Kidney (tissue), 14 donors: ENCODE data around the gene RBAK. TPM values are rescaled to one million over a fixed set of nuclear protein-coding genes. Genes with fewer than 3 reads are reported as not detected.
"Not testable (repeated sequence)": the region's sequence is repeated elsewhere in the genome, so short reads cannot be mapped to it uniquely, and the experiment has no call there.

Experiments
- DNase-seq, 5 donors: peaks; one replicate each; pipeline ENCODE4 v3.0.0-alpha.2; 2013 to 2020
- FAIRE-seq: peaks from 2 replicates; lab custom pipeline; 2012; peaks lifted over from hg19 to GRCh38; lab: Jason Lieb, UNC
- H3K27ac ChIP-seq, 2 donors: one replicate each; pipeline ENCODE4 v1.7.0; 2013; ENCODE audit warnings: low read depth in 2 of 2, low read length in 2 of 2, inconsistent platforms in 1 of 2
- H3K27me3 ChIP-seq: one replicate; pipeline ENCODE4 v1.7.1; 2013; ENCODE audit warnings: low read length, inconsistent platforms; ENCODE audit not compliant: control insufficient read depth, insufficient read depth
- H3K36me3 ChIP-seq, 3 donors: one replicate each; pipeline versions ENCODE4 v1.7.0 to v1.7.1; 2013; ENCODE audit warnings: low read length in 3 of 3, control low read depth in 1 of 3, inconsistent platforms in 1 of 3; ENCODE audit not compliant: insufficient read depth in 3 of 3, control insufficient read depth in 2 of 3
- H3K4me1 ChIP-seq, 3 donors: one replicate each; pipeline versions ENCODE4 v1.7.0 to v1.7.1; 2013; ENCODE audit warnings: low read length in 3 of 3, inconsistent platforms in 1 of 3, low read depth in 1 of 3; ENCODE audit not compliant: control insufficient read depth in 2 of 3, insufficient read depth in 2 of 3
- H3K4me3 ChIP-seq, 3 donors: one replicate each; pipeline versions ENCODE4 v1.7.0 to v1.8.1; 2013; ENCODE audit warnings: low read length in 3 of 3, control low read depth in 1 of 3, inconsistent platforms in 1 of 3
- H3K9ac ChIP-seq, 3 donors: one replicate each; pipeline versions ENCODE4 v1.7.0 to v1.7.1; 2013; ENCODE audit warnings: low read length in 3 of 3, control low read depth in 1 of 3, inconsistent platforms in 1 of 3
- H3K9me3 ChIP-seq, 3 donors: one replicate each; pipeline versions ENCODE4 v1.7.0 to v1.7.1; 2013; ENCODE audit warnings: low read length in 3 of 3, control low read depth in 1 of 3, inconsistent platforms in 1 of 3; ENCODE audit not compliant: control insufficient read depth in 2 of 3, insufficient read depth in 1 of 3
- CTCF ChIP-seq: IDR thresholded peaks from 3 replicates; pipeline ENCODE4 v1.5.1; 2012; ENCODE audit warnings: mild to moderate bottlenecking, moderate library complexity, borderline replicate concordance; ENCODE audit not compliant: insufficient read depth; ENCODE audit errors: extremely low read depth
- intact Hi-C: fragments of 100-400 bp; cut with DNase I; formaldehyde crosslinking; loops from one replicate; pipeline ENCODE4 v1.11.1; 2022
- polyA plus RNA-seq: library from polyadenylated mRNA; stranded (reverse); fragments of 350-450 nt; fragmentation: Illumina TruSeq; extraction: RNeasy Lipid Tissue Mini Kit (QIAGEN cat#74804); gene quantifications from one replicate; pipeline ENCODE4 v1.2.3, GENCODE V29; 2014; ENCODE audit warnings: low read depth, low replicate concordance; ENCODE audit not compliant: insufficient read depth
- total RNA-seq: library from RNA; stranded (reverse); fragmentation: NEBNext Ultra II Directional; extraction: Animal tissue kit (Norgen Biotek cat#: 25700); gene quantifications from one replicate; pipeline ENCODE4 v1.2.1, GENCODE V29; 2021
- donor health status: control.
- donor health status: control.
- donor health status: control.
- donor health status: control.
- donor health status: control.
- donor health status: DM: yes; HTN: yes; CAD: no.
- donor health status: Normal renal cell carcinoma (clear cell type).

The RBAK gene
- total and polyA plus RNA-seq, 2 donors from 2014 or later, result 3.2 to 14.1 TPM

- intact Hi-C loops, result no loop called here
- peaks cover 0 to 4% (median 0%) of the 10 kb centered on the region in 3 donors for H3K36me3 ChIP-seq
- H3K27ac ChIP-seq, result no peak overlapping the region
- H3K9me3 ChIP-seq, result peaks cover 3 to 51% (median 27%) of the 10 kb centered on the region in 3 donors
- no peaks in the 10 kb centered on the region for H3K4me1 ChIP-seq
- no peak for FAIRE-seq
- H3K27me3 ChIP-seq, result no peaks in the 10 kb centered on the region
- no peak for DNase-seq
- no peak overlapping the region for H3K9ac ChIP-seq
- H3K4me3 ChIP-seq, result no peak overlapping the region
- no peak for TF ChIP-seq CTCF
Observed at GRCh38 chr7:5070206-5070605, 24.5 kb downstream of the RBAK start.

GRCh38 chr7:5075187-5075586, 29.5 kb downstream of the RBAK start:
- DNase-seq, H3K36me3 ChIP-seq, intact Hi-C loops, H3K4me3 ChIP-seq, H3K9me3 ChIP-seq, H3K4me1 ChIP-seq, H3K27ac ChIP-seq, H3K9ac ChIP-seq, FAIRE-seq, H3K27me3 ChIP-seq: not testable (repeated sequence)

- Histone ChIP-seq H3K36me3 (no peaks in the 10 kb centered on the region), H3K4me1 (no peaks in the 10 kb centered on the region), H3K27me3 (no peaks in the 10 kb centered on the region), H3K4me3 (no peak overlapping the region), H3K9ac (no peak overlapping the region), H3K9me3 (no peaks in the 10 kb centered on the region), H3K27ac (no peak overlapping the region)
- intact Hi-C loops, result no loop called here
- DNase-seq (no peak), FAIRE-seq (no peak)
- TF ChIP-seq CTCF, result no peak
Observed at GRCh38 chr7:5077740-5078139, 32.1 kb downstream of the RBAK start.

- FAIRE-seq (no peak), DNase-seq (no peak)
- intact Hi-C loops, result loop anchor here (10.0 kb wide), 1 partner anchor 298 kb away; no protein-coding TSS in a partner anchor
- no peaks in the 10 kb centered on the region for H3K27me3 ChIP-seq
- TF ChIP-seq CTCF, result no peak
- H3K36me3 ChIP-seq, result no peaks in the 10 kb centered on the region
- H3K27ac ChIP-seq, result no peak overlapping the region
- H3K4me3 ChIP-seq, result no peak overlapping the region
- peaks cover 0 to 3% (median 0%) of the 10 kb centered on the region in 3 donors for H3K4me1 ChIP-seq
- no peaks in the 10 kb centered on the region for H3K9me3 ChIP-seq
- H3K9ac ChIP-seq, result no peak overlapping the region
Observed at GRCh38 chr7:5082806-5083205, 37.1 kb downstream of the RBAK start.
